K562 (cell line): ENCODE results near the gene PRKACA. TPM values are rescaled to one million over a fixed set of nuclear protein-coding genes. Genes with fewer than 3 reads are reported as not detected.

Source experiments
- ATAC-seq: fragments of 200-7000 bp; cut with Tn5 transposase; 3 replicates; pipeline ENCODE4 v1.9.1; 2020; ENCODE audit warnings: moderate library complexity
- BruUV-seq: library from RNA; stranded (reverse); fragments of 400-500 nt; replicated peaks from 2 replicates; lab custom pipeline; 2021; lab: Mats Ljungman, UMichigan
- CTCF ChIA-PET: fragments of 300-600 bp; formaldehyde crosslinking; extraction: SDS; loops from one replicate; lab custom pipeline; 2021; ENCODE audit warnings: low intra/inter-chr PET ratio; lab: Yijun Ruan, JAX
- POLR2A ChIA-PET: fragments of 300-600, 350-650 bp; sonication (Branson Sonifier 250); formaldehyde crosslinking; extraction: SDS; loops from one replicate; lab custom pipeline; 2021; ENCODE audit warnings: antibody characterized with exemption, inconsistent platforms; lab: Yijun Ruan, JAX
- DNase-seq, 4 experiments: peaks; one replicate each; pipeline versions ENCODE4 v3.0.0 to v3.0.0-alpha.2; 2011 to 2018; ENCODE audit warnings: low spot score in 3 of 4, mixed read lengths in 3 of 4; ENCODE audit errors: extremely low read depth in 1 of 4
- FAIRE-seq: peaks from 2 replicates; lab custom pipeline; 2011; peaks lifted over from hg19 to GRCh38; lab: Jason Lieb, UNC
- H2AFZ ChIP-seq: 2 replicates; pipeline ENCODE4 v1.6.0; 2011; ENCODE audit warnings: low read depth, low read length, control low read depth, inconsistent platforms
- H3K27ac ChIP-seq: fragments of 200-600 bp; 3 replicates; pipeline ENCODE4 v1.8.0; 2011; ENCODE audit warnings: low read depth, mild to moderate bottlenecking, control low read depth, inconsistent platforms, low read length, moderate library complexity, mixed read lengths; ENCODE audit errors: extremely low read depth
- H3K27me3 ChIP-seq, 2 experiments: fragments of 300-600 bp in 1 of 2; 2 replicates in 1 of 2; 3 replicates in 1 of 2; pipeline versions ENCODE4 v1.6.0 to v1.8.0; 2011; ENCODE audit warnings: inconsistent platforms in 2 of 2, low read length in 2 of 2, mild to moderate bottlenecking in 1 of 2, mixed read lengths in 1 of 2, moderate library complexity in 1 of 2; ENCODE audit not compliant: control insufficient read depth in 2 of 2, insufficient read depth in 2 of 2
- H3K36me3 ChIP-seq: fragments of 300-600 bp; 3 replicates; pipeline ENCODE4 v1.8.0; 2011; ENCODE audit warnings: mild to moderate bottlenecking, low read length, inconsistent platforms; ENCODE audit not compliant: control insufficient read depth, insufficient read depth
- H3K4me1 ChIP-seq, 2 experiments: fragments of 200-600 bp in 1 of 2; replicated peaks in 1 of 2; 2 replicates in 1 of 2; 3 replicates in 1 of 2; pipeline versions ENCODE4 v1.5.1 to v1.8.0; 2011; ENCODE audit warnings: inconsistent platforms in 2 of 2, low read length in 2 of 2, mild to moderate bottlenecking in 1 of 2, mixed read lengths in 1 of 2, moderate library complexity in 1 of 2; ENCODE audit not compliant: control insufficient read depth in 2 of 2, insufficient read depth in 2 of 2
- H3K4me2 ChIP-seq: 2 replicates; pipeline ENCODE4 v1.6.1; 2011; ENCODE audit warnings: low read length, control low read depth, inconsistent platforms, mixed read lengths; ENCODE audit not compliant: insufficient read depth
- H3K4me3 ChIP-seq: fragments of 200-600 bp; sonication (generic), shearing (Covaris generic); 2 replicates; pipeline ENCODE4 v1.5.1; 2016; ENCODE audit warnings: control low read depth, inconsistent platforms
- H3K79me2 ChIP-seq: fragments of 200-600 bp; 3 replicates; pipeline ENCODE4 v1.8.0; 2011; ENCODE audit warnings: low read length, inconsistent platforms; ENCODE audit not compliant: control insufficient read depth, insufficient read depth
- H3K9ac ChIP-seq, 2 experiments: 2 replicates each; pipeline versions ENCODE4 v1.6.0 to v1.6.1; 2011; ENCODE audit warnings: low read depth in 2 of 2, low read length in 2 of 2, control low read depth in 1 of 2, inconsistent platforms in 1 of 2, mild to moderate bottlenecking in 1 of 2, mixed read lengths in 1 of 2; ENCODE audit not compliant: insufficient read depth in 1 of 2
- H3K9me1 ChIP-seq: one replicate; pipeline ENCODE4 v1.6.0; 2011; ENCODE audit warnings: inconsistent platforms, mild to moderate bottlenecking, low read length, moderate library complexity; ENCODE audit not compliant: control insufficient read depth, insufficient read depth
- H3K9me3 ChIP-seq: replicated peaks from 2 replicates; pipeline ENCODE4 v1.5.1; 2011; ENCODE audit warnings: low read depth, low read length, inconsistent platforms; ENCODE audit not compliant: control insufficient read depth, insufficient read depth
- H4K20me1 ChIP-seq: replicated peaks from 2 replicates; pipeline ENCODE4 v1.6.1; 2011; ENCODE audit warnings: low read length, inconsistent platforms, mixed read lengths; ENCODE audit not compliant: control insufficient read depth, insufficient read depth
- CHD1 ChIP-seq: fragments of 200-600 bp; sonication (generic); IDR thresholded peaks from one replicate; pipeline ENCODE4 v1.6.1; 2012; ENCODE audit warnings: mild to moderate bottlenecking, moderate library complexity, low read length, inconsistent platforms
- FOXA1 ChIP-seq: fragments of 450-650 bp; IDR thresholded peaks from 2 replicates; pipeline ENCODE4 v1.6.1; 2016; ENCODE audit warnings: mild to moderate bottlenecking, borderline replicate concordance
- FOXO4 ChIP-seq: fragments of 450-650 bp; formaldehyde crosslinking; IDR thresholded peaks from 2 replicates; pipeline ENCODE4 v1.4.0; 2020; ENCODE audit warnings: mild to moderate bottlenecking, moderate library complexity
- MED1 ChIP-seq: sonication (generic); formaldehyde crosslinking; IDR thresholded peaks from 2 replicates; pipeline ENCODE4 v1.8.1; 2023; ENCODE audit warnings: missing genetic modification reagents, borderline replicate concordance
- NCOA2 ChIP-seq, 2 experiments: fragments of 450-650 bp; IDR thresholded peaks; 2 replicates each; pipeline ENCODE4 v1.6.1; 2018; ENCODE audit warnings: mild to moderate bottlenecking in 2 of 2, moderate library complexity in 1 of 2; ENCODE audit not compliant: partially characterized antibody in 2 of 2
- NFXL1 ChIP-seq: fragments of 450-650 bp; formaldehyde crosslinking; IDR thresholded peaks from 2 replicates; pipeline ENCODE4 v1.4.0; 2021; ENCODE audit warnings: mild to moderate bottlenecking
- POLR2A ChIP-seq: fragments of 450-650 bp; conservative IDR thresholded peaks from 2 replicates; pipeline ENCODE4 v1.6.1; 2016
- RFX7 ChIP-seq: fragments of 250-450 bp; sonication (Bioruptor Pico); IDR thresholded peaks from 2 replicates; pipeline ENCODE4 v1.5.1; 2021; ENCODE audit warnings: mild to moderate bottlenecking
- RREB1 ChIP-seq: fragments of 250-450 bp; sonication (Bioruptor Pico); IDR thresholded peaks from 2 replicates; pipeline ENCODE4 v1.4.0; 2020
- SLC30A9 ChIP-seq: fragments of 250-450 bp; sonication (Bioruptor Pico); IDR thresholded peaks from 2 replicates; pipeline ENCODE4 v1.8.0; 2022; ENCODE audit warnings: mild to moderate bottlenecking, moderate library complexity
- SNIP1 ChIP-seq: fragments of 450-650 bp; IDR thresholded peaks from 2 replicates; pipeline ENCODE4 v1.7.1; 2017; ENCODE audit warnings: low read depth, mild to moderate bottlenecking
- TAL1 ChIP-seq: fragments of 450-650 bp; IDR thresholded peaks from 2 replicates; pipeline ENCODE4 v1.6.1; 2016; ENCODE audit warnings: mild to moderate bottlenecking
- ZFP1 ChIP-seq: fragments of 450-650 bp; formaldehyde crosslinking; IDR thresholded peaks from 2 replicates; pipeline ENCODE4 v1.4.0; 2020; ENCODE audit warnings: mild to moderate bottlenecking, mixed read lengths
- ZNF263 ChIP-seq: sonication (generic); formaldehyde crosslinking; IDR thresholded peaks from 2 replicates; pipeline ENCODE4 v1.8.0; 2022; ENCODE audit warnings: mild to moderate bottlenecking, missing genetic modification reagents, borderline replicate concordance
- ZNF280A ChIP-seq: fragments of 450-650 bp; IDR thresholded peaks from 2 replicates; pipeline ENCODE4 v1.6.1; 2018; ENCODE audit warnings: mild to moderate bottlenecking, low read depth; ENCODE audit not compliant: partially characterized antibody
- WGBS: fragments of 100-300 bp; shearing (Covaris generic); methylation state at CpG from one replicate; pipeline ENCODE4 v1.1.6; 2016; ENCODE audit warnings: low coverage, mixed read lengths; ENCODE audit not compliant: insufficient coverage; ENCODE audit errors: missing lambda C conversion rate; 5-methylcytosine and 5-hydroxymethylcytosine counted together
- in situ Hi-C: fragments of 300-500 bp; cut with MboI; formaldehyde crosslinking; loops from 4 replicates; pipeline ENCODE4 v1.15.0; 2018; ENCODE audit warnings: inconsistent platforms, mixed read lengths
- intact Hi-C: fragments of 100-400 bp; cut with micrococcal nuclease; formaldehyde crosslinking; loops from 2 replicates; pipeline ENCODE4 v1.14.2; 2022
- polyA plus RNA-seq, 8 experiments: library from polyadenylated mRNA; depleted of rRNA in 4 of 8; stranded (reverse) in 5 of 8; unstranded in 3 of 8; fragments of >200 nt; fragmentation: Nextera tagmentation in 2 of 8; fragmentation: Illumina TruSeq in 1 of 8; extraction: Ambion mirVana in 2 of 8; extraction: Trizol in 1 of 8; gene quantifications; 2 replicates each; pipeline versions ENCODE4 v1.2.1 to v1.2.3, GENCODE V29; 2011 to 2014; ENCODE audit warnings: inconsistent platforms in 1 of 8, missing spikeins in 1 of 8
- total RNA-seq, 7 experiments: library from RNA; depleted of rRNA in 6 of 7; stranded (reverse); fragments of >200 nt in 6 of 7; fragmentation: Illumina TruSeq in 2 of 7; extraction: Trizol in 2 of 7; gene quantifications; 2 replicates each; pipeline versions ENCODE4 v1.2.1 to v1.2.3, GENCODE V29; 2011 to 2021; ENCODE audit warnings: low replicate concordance in 1 of 7

The PRKACA gene
- total and polyA plus RNA-seq, 9 of the 15 experiments (the other 6 are each of a cell fraction or from before 2014, with no cell fraction given), result 1.2 to 63.1 (median 13.0) TPM

GRCh38 chr19:14150041-14150769 is 32.6 kb upstream of the PRKACA start:
- in situ Hi-C loops (no loop called here), intact Hi-C loops (no loop called here)
- CTCF ChIA-PET, result interaction anchor here (0.9 kb wide), 1 partner anchor 330 kb away, joined by 3 read pairs; no protein-coding TSS in a partner anchor
- H2AFZ ChIP-seq, result no peak overlapping the region
- POLR2A ChIA-PET, result no interaction called here
- no peaks in the 10 kb centered on the region for H3K9me3 ChIP-seq
- TF ChIP-seq NFXL1 (CRISPR knock-in tag) (no peak), NCOA2 (IDR thresholded peaks at IDR 0.05; ENCODE audit: partially characterized antibody in 2 of 2) (no peak), RFX7 (CRISPR knock-in tag) (no peak), ZNF280A (no peak), FOXA1 (no peak), SLC30A9 (no peak), MED1 (CRISPR knock-in tag) (no peak), ZNF263 (CRISPR knock-in tag) (no peak), SNIP1 (no peak), POLR2A (no peak), FOXO4 (CRISPR knock-in tag) (no peak), RREB1 (CRISPR knock-in tag) (no peak), TAL1 (no peak), CHD1 (no peak), ZFP1 (no peak)
- WGBS, result 79% methylated on average over 9 of the region's 10 CpGs
- no peak overlapping the region for H3K4me2 ChIP-seq
- no peak overlapping the region for H3K4me3 ChIP-seq
- peaks cover 4% of the 10 kb centered on the region; the same call in 1 of the 3 replicates for H3K79me2 ChIP-seq
- no TSS peak for BruUV-seq
- H3K27ac ChIP-seq, result no peak overlapping the region
- H3K4me1 ChIP-seq, result peaks cover 10 to 26% of the 10 kb centered on the region in 2 experiments; a peak in 3 of 5 replicates
- peaks cover 29% of the 10 kb centered on the region; the same call in 1 of the 2 replicates for H4K20me1 ChIP-seq
- DNase-seq (no peak), ATAC-seq (no peak), FAIRE-seq (no peak)
- H3K27me3 ChIP-seq, result no peaks in the 10 kb centered on the region
- H3K9me1 ChIP-seq, result peaks cover 7% of the 10 kb centered on the region
- H3K36me3 ChIP-seq, result peaks cover 24% of the 10 kb centered on the region; the same call in 2 of the 3 replicates
- no peak overlapping the region for H3K9ac ChIP-seq
